GM18517 (cell line): Measurements from ENCODE around the gene RAB5B.
A peak's percentile ranks its signal among the peaks of the same experiment; 100 is the strongest.
"Not testable (repeated sequence)": the region's sequence is repeated elsewhere in the genome, so short reads cannot be mapped to it uniquely, and the experiment has no call there.

Experiments used
- ATAC-seq: cut with Tn5 transposase; IDR thresholded peaks from one replicate; pipeline ENCODE4 v1.9.1; 2021; ENCODE audit warnings: mild to moderate bottlenecking, moderate library complexity; ENCODE audit not compliant: unreplicated experiment

Gene RAB5B

GRCh38 chr12:55982319-55982936, 8.6 kb downstream of the RAB5B start:
- ATAC-seq: no peak

GRCh38 chr12:55983232-55983842, 9.5 kb downstream of the RAB5B start:
- no peak for ATAC-seq

GRCh38 chr12:55984861-55985260, 11.0 kb downstream of the RAB5B start:
- no peak for ATAC-seq

- no peak for ATAC-seq
Observed at GRCh38 chr12:55985341-55985740, 11.5 kb downstream of the RAB5B start.

- ATAC-seq: not testable (repeated sequence)
Observed at GRCh38 chr12:55985976-55986375, 12.1 kb downstream of the RAB5B start.

- ATAC-seq: no peak
Observed at GRCh38 chr12:55991110-55991509, 17.2 kb downstream of the RAB5B start.

- no peak for ATAC-seq
Observed at GRCh38 chr12:55993230-55993853, 19.5 kb downstream of the RAB5B start.

- no peak for ATAC-seq
Observed at GRCh38 chr12:55995366-55995765, 21.5 kb downstream of the RAB5B start.

- ATAC-seq: no peak
Observed at GRCh38 chr12:55996201-55996714, 22.4 kb downstream of the RAB5B start.

- ATAC-seq: peak; percentile 97
Observed at GRCh38 chr12:55996715-55997534, 23.0 kb downstream of the RAB5B start, which contains the start of gene SUOX. Gene SUOX (plus strand): TSS chr12:55997276. CDS start chr12:56002222, 4,946 bp downstream.

- no peak for ATAC-seq
Observed at GRCh38 chr12:55997535-55997859, 23.6 kb downstream of the RAB5B start.

GRCh38 chr12:55999522-55999921, 25.6 kb downstream of the RAB5B start:
- ATAC-seq: not testable (repeated sequence)

- ATAC-seq: not testable (repeated sequence)
Observed at GRCh38 chr12:55999999-56000540, 26.2 kb downstream of the RAB5B start.

GRCh38 chr12:56001487-56002100, 27.7 kb downstream of the RAB5B start:
- no peak for ATAC-seq

- ATAC-seq: not testable (repeated sequence)
Observed at GRCh38 chr12:56003376-56003775, 29.5 kb downstream of the RAB5B start.

GRCh38 chr12:56004211-56004610, 30.3 kb downstream of the RAB5B start:
- ATAC-seq: no peak

GRCh38 chr12:56007564-56008559, 34.0 kb downstream of the RAB5B start:
- no peak for ATAC-seq

GRCh38 chr12:56010111-56010570, 36.3 kb downstream of the RAB5B start:
- ATAC-seq: no peak

- no peak for ATAC-seq
Observed at GRCh38 chr12:56011509-56012090, 37.7 kb downstream of the RAB5B start.
